ENCODE measurements around the gene CSAG2. TPM values are rescaled to one million over a fixed set of nuclear protein-coding genes. Genes with fewer than 3 reads are reported as not detected.
A peak's percentile ranks its signal among the peaks of the same experiment; 100 is the strongest.
"Not testable (repeated sequence)": the region's sequence is repeated elsewhere in the genome, so short reads cannot be mapped to it uniquely, and the experiment has no call there.

Gene CSAG2, protein sequence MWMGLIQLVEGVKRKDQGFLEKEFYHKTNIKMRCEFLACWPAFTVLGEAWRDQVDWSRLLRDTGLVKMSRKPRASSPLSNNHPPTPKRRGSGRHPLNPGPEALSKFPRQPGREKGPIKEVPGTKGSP
- total RNA-seq: not detected

DNA sequence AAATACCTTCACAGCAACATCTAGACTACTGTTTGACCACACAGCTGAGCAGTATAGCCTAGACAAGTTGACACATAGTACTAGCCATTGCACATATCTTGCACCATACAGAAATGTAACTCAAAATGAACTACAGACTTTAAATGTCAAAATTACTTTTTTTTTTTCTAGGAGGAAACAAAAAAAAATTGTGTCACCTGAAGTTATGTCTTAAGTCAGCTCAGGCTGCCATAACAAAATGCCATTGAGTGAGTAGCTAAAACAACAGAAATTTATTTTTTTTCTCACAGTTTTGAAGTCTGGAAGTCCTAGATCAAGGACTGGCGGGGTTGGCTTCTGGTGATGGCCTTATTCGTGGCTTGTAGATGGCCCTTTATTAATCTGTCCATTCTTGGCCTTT lies at the start of gene CSAG2:
Gene CSAG2, minus strand, starts transcription at position 101 of the 400 bp plus-strand sequence. CDS start 161 bp downstream, outside the sequence.
- H3K36me3 ChIP-seq; H3K9me3 ChIP-seq; H3K27ac ChIP-seq; DNase-seq; H3K27me3 ChIP-seq; H3K4me1 ChIP-seq; H3K4me3 ChIP-seq; ATAC-seq (ENCODE audit: low FRiP score in 2 of 2): not testable (repeated sequence)
- no CpG with 5 or more reads among the region's 2 CpGs for whole genome bisulfite sequencing, 2 donors

GRCh38 chrX:152754871-152755270 lies 45.8 kb upstream of the CSAG2 start:
- no CpG with 5 or more reads among the region's 5 CpGs for WGBS, 2 donors
- not testable (repeated sequence) for H3K36me3 ChIP-seq

GRCh38 chrX:152753686-152754650 lies 44.9 kb upstream of the CSAG2 start, which contains the start of gene MAGEA2:
MAGEA2 (minus strand) TSS chrX:152753842; CDS start chrX:152751363, 2,479 bp downstream.
- H3K9me3 ChIP-seq; DNase-seq; ATAC-seq (ENCODE audit: low FRiP score in 2 of 2); H3K4me3 ChIP-seq; H3K36me3 ChIP-seq; H3K27ac ChIP-seq; H3K4me1 ChIP-seq; H3K27me3 ChIP-seq: not testable (repeated sequence)
- WGBS, 2 donors: no CpG with 5 or more reads among the region's 35 CpGs

More at GRCh38 chrX:152754871-152755270, 45.8 kb upstream of the CSAG2 start:
- not testable (repeated sequence) for H3K4me3 ChIP-seq; H3K4me1 ChIP-seq; H3K9me3 ChIP-seq; H3K27ac ChIP-seq; ATAC-seq (ENCODE audit: low FRiP score in 2 of 2); H3K27me3 ChIP-seq; DNase-seq

- H3K4me3 ChIP-seq: no peak overlapping the region
- H3K27me3 ChIP-seq: no peaks in the 10 kb centered on the region
- TF ChIP-seq CTCF (IDR thresholded peaks at IDR 0.05) (no peak), EP300 (IDR thresholded peaks at IDR 0.05) (no peak), POLR2A (IDR thresholded peaks at IDR 0.05) (no peak), POLR2AphosphoS5 (IDR thresholded peaks at IDR 0.05) (no peak)
- H3K27ac ChIP-seq: no peak overlapping the region
- ATAC-seq (ENCODE audit: low FRiP score in 2 of 2): no peak
- WGBS, 2 donors: 83 to 94% methylated on average over 5 of the region's 5 CpGs
- no peaks in the 10 kb centered on the region for H3K36me3 ChIP-seq
- H3K9me3 ChIP-seq: no peaks in the 10 kb centered on the region
- no peak for DNase-seq
- H3K4me1 ChIP-seq: no peaks in the 10 kb centered on the region
These were observed 29.5 kb upstream of the CSAG2 start for GRCh38 chrX:152738560-152738959.

DNA sequence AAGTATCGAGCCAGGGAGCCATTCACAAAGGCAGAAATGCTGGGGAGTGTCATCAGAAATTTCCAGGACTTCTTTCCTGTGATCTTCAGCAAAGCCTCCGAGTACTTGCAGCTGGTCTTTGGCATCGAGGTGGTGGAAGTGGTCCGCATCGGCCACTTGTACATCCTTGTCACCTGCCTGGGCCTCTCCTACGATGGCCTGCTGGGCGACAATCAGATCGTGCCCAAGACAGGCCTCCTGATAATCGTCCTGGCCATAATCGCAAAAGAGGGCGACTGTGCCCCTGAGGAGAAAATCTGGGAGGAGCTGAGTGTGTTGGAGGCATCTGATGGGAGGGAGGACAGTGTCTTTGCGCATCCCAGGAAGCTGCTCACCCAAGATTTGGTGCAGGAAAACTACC lies 27.5 kb upstream of the CSAG2 start:
- 83 to 93% methylated on average over 11 to 12 of the region's 12 CpGs for WGBS, 2 donors
- not testable (repeated sequence) for ATAC-seq (ENCODE audit: low FRiP score in 2 of 2); H3K4me3 ChIP-seq; H3K27ac ChIP-seq; H3K36me3 ChIP-seq; H3K27me3 ChIP-seq; H3K4me1 ChIP-seq; DNase-seq; H3K9me3 ChIP-seq

DNA sequence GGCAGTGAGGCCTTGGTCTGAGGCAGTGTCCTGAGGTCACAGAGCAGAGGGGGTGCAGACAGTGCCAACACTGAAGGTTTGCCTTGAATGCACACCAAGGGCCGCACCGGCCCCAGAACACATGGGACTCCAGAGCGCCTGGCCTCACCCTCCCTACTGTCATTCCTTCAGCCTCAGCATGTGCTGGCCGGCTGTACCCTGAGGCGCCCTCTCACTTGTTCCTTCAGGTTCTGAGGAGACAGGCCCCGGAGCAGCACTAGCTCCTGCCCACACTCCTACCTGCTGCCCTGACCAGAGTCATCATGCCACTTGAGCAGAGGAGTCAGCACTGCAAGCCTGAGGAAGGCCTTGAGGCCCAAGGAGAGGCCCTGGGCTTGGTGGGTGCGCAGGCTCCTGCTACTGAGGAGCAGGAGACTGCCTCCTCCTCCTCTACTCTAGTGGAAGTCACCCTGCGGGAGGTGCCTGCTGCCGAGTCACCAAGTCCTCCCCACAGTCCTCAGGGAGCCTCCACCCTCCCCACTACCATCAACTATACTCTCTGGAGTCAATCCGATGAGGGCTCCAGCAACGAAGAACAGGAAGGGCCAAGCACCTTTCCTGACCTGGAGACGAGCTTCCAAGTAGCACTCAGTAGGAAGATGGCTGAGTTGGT lies 26.9 kb upstream of the CSAG2 start:
- H3K36me3 ChIP-seq: no peaks in the 10 kb centered on the region
- DNase-seq (peak in 1 of 2 donors; percentile 10), ATAC-seq (ENCODE audit: low FRiP score in 2 of 2) (peak in 1 of 2 donors; percentile 56)
- H3K27ac ChIP-seq: no peak overlapping the region
- no peaks in the 10 kb centered on the region for H3K9me3 ChIP-seq
- 84 to 94% methylated on average over 3 to 12 of the region's 12 CpGs for WGBS, 2 donors
- no peaks in the 10 kb centered on the region for H3K27me3 ChIP-seq
- TF ChIP-seq EP300 (IDR thresholded peaks at IDR 0.05): no peak
- TF ChIP-seq POLR2AphosphoS5 (IDR thresholded peaks at IDR 0.05): no peak
- TF ChIP-seq CTCF (IDR thresholded peaks at IDR 0.05): no peak
- TF ChIP-seq POLR2A (IDR thresholded peaks at IDR 0.05): no peak
- H3K4me3 ChIP-seq: no peak overlapping the region
- H3K4me1 ChIP-seq: no peaks in the 10 kb centered on the region

Measured in upper lobe of left lung (tissue), 6 donors.